ENCODE data around the gene GARS1.
"Not testable (repeated sequence)": the region's sequence is repeated elsewhere in the genome, so short reads cannot be mapped to it uniquely, and the experiment has no call there.

Gene GARS1

GRCh38 chr7:30585675-30586074 lies 9.0 kb upstream of the GARS1 start:
- Histone ChIP-seq H3K9ac (ENCODE audit: low read depth, low read length, poor library complexity, severe bottlenecking) (no peak overlapping the region), H3K27me3 (ENCODE audit: insufficient read depth, low read length, poor library complexity, severe bottlenecking) (no peaks in the 10 kb centered on the region), H3K4me1 (ENCODE audit: insufficient read depth, low read length, poor library complexity, severe bottlenecking) (no peaks in the 10 kb centered on the region), H2AFZ (ENCODE audit: low read length) (no peak overlapping the region), H3K79me2 (ENCODE audit: insufficient read depth, low read length) (peaks cover 29% of the 10 kb centered on the region; the same call in 1 of the 2 replicates), H3K4me2 (ENCODE audit: low read depth, low read length, poor library complexity, severe bottlenecking) (no peak overlapping the region), H3K9me2 (replicated peaks; ENCODE audit: low read depth, low read length) (no peaks in the 10 kb centered on the region), H3K36me3 (ENCODE audit: insufficient read depth, low read length) (peaks cover 37% of the 10 kb centered on the region; the same call in 1 of the 2 replicates), H3K4me3 (ENCODE audit: low read length, poor library complexity, severe bottlenecking) (no peak overlapping the region), H3F3A (ENCODE audit: low read depth) (no peaks in the 10 kb centered on the region), H3K9me3 (ENCODE audit: insufficient read depth, low read depth, low read length) (peaks cover 4% of the 10 kb centered on the region; the same call in 1 of the 2 replicates), H4K20me1 (ENCODE audit: insufficient read depth, low read length, poor library complexity, severe bottlenecking) (no peaks in the 10 kb centered on the region)
- no peak for TF ChIP-seq CTCF (conservative IDR thresholded peaks at IDR 0.05; ENCODE audit: low read length)
- TF ChIP-seq EZH2phosphoT487 (IDR thresholded peaks at IDR 0.05; ENCODE audit: borderline replicate concordance) = no peak

- not testable (repeated sequence) for H2AFZ ChIP-seq (ENCODE audit: low read length); H4K20me1 ChIP-seq (ENCODE audit: insufficient read depth, low read length, poor library complexity, severe bottlenecking); H3K9ac ChIP-seq (ENCODE audit: low read depth, low read length, poor library complexity, severe bottlenecking); H3F3A ChIP-seq (ENCODE audit: low read depth); H3K9me3 ChIP-seq (ENCODE audit: insufficient read depth, low read depth, low read length); H3K4me2 ChIP-seq (ENCODE audit: low read depth, low read length, poor library complexity, severe bottlenecking); H3K27me3 ChIP-seq (ENCODE audit: insufficient read depth, low read length, poor library complexity, severe bottlenecking); H3K9me2 ChIP-seq (replicated peaks; ENCODE audit: low read depth, low read length); H3K4me3 ChIP-seq (ENCODE audit: low read length, poor library complexity, severe bottlenecking)
- Histone ChIP-seq H3K4me1 (ENCODE audit: insufficient read depth, low read length, poor library complexity, severe bottlenecking) (peaks cover 14% of the 10 kb centered on the region), H3K36me3 (ENCODE audit: insufficient read depth, low read length) (peaks cover 27% of the 10 kb centered on the region; the same call in 1 of the 2 replicates), H3K79me2 (ENCODE audit: insufficient read depth, low read length) (peaks cover 43% of the 10 kb centered on the region; the same call in 1 of the 2 replicates)
Observed at GRCh38 chr7:30587547-30587946, 7.1 kb upstream of the GARS1 start.

GRCh38 chr7:30589111-30589510 lies 5.6 kb upstream of the GARS1 start:
- Histone ChIP-seq H3F3A (ENCODE audit: low read depth) (no peaks in the 10 kb centered on the region), H3K79me2 (ENCODE audit: insufficient read depth, low read length) (peaks cover 56% of the 10 kb centered on the region; the same call in 1 of the 2 replicates), H3K4me1 (ENCODE audit: insufficient read depth, low read length, poor library complexity, severe bottlenecking) (peaks cover 20% of the 10 kb centered on the region), H2AFZ (ENCODE audit: low read length) (no peak overlapping the region), H4K20me1 (ENCODE audit: insufficient read depth, low read length, poor library complexity, severe bottlenecking) (no peaks in the 10 kb centered on the region), H3K9ac (ENCODE audit: low read depth, low read length, poor library complexity, severe bottlenecking) (no peak overlapping the region), H3K4me3 (ENCODE audit: low read length, poor library complexity, severe bottlenecking) (no peak overlapping the region), H3K4me2 (ENCODE audit: low read depth, low read length, poor library complexity, severe bottlenecking) (no peak overlapping the region), H3K9me2 (replicated peaks; ENCODE audit: low read depth, low read length) (no peaks in the 10 kb centered on the region), H3K9me3 (ENCODE audit: insufficient read depth, low read depth, low read length) (peaks cover 4% of the 10 kb centered on the region; the same call in 1 of the 2 replicates), H3K36me3 (ENCODE audit: insufficient read depth, low read length) (peaks cover 11% of the 10 kb centered on the region; the same call in 1 of the 2 replicates), H3K27me3 (ENCODE audit: insufficient read depth, low read length, poor library complexity, severe bottlenecking) (no peaks in the 10 kb centered on the region)
- no peak for TF ChIP-seq EZH2phosphoT487 (IDR thresholded peaks at IDR 0.05; ENCODE audit: borderline replicate concordance)
- no peak for TF ChIP-seq CTCF (conservative IDR thresholded peaks at IDR 0.05; ENCODE audit: low read length)

GRCh38 chr7:30594048-30594539 lies 584 bp upstream of the GARS1 start:
- peak overlapping the region; percentile 88 for H3K9ac ChIP-seq (ENCODE audit: low read depth, low read length, poor library complexity, severe bottlenecking)
- H2AFZ ChIP-seq (ENCODE audit: low read length) = peak overlapping the region; percentile 89
- H4K20me1 ChIP-seq (ENCODE audit: insufficient read depth, low read length, poor library complexity, severe bottlenecking) = peaks cover 32% of the 10 kb centered on the region
- H3F3A ChIP-seq (ENCODE audit: low read depth) = no peaks in the 10 kb centered on the region
- no peak for TF ChIP-seq CTCF (conservative IDR thresholded peaks at IDR 0.05; ENCODE audit: low read length)
- peaks cover 5% of the 10 kb centered on the region for H3K27me3 ChIP-seq (ENCODE audit: insufficient read depth, low read length, poor library complexity, severe bottlenecking)
- H3K4me2 ChIP-seq (ENCODE audit: low read depth, low read length, poor library complexity, severe bottlenecking) = peak overlapping the region; percentile 95
- H3K4me1 ChIP-seq (ENCODE audit: insufficient read depth, low read length, poor library complexity, severe bottlenecking) = peaks cover 51% of the 10 kb centered on the region
- peak overlapping the region; percentile 83 for H3K4me3 ChIP-seq (ENCODE audit: low read length, poor library complexity, severe bottlenecking)
- H3K36me3 ChIP-seq (ENCODE audit: insufficient read depth, low read length) = no peaks in the 10 kb centered on the region
- H3K79me2 ChIP-seq (ENCODE audit: insufficient read depth, low read length) = peaks cover 81% of the 10 kb centered on the region
- no peaks in the 10 kb centered on the region for H3K9me3 ChIP-seq (ENCODE audit: insufficient read depth, low read depth, low read length)
- H3K9me2 ChIP-seq (replicated peaks; ENCODE audit: low read depth, low read length) = no peaks in the 10 kb centered on the region
